Smooth muscle cell of bladder (primary cell): ENCODE measurements around the gene PTPN23. TPM values are rescaled to one million over a fixed set of nuclear protein-coding genes. Genes with fewer than 3 reads are reported as not detected.

ENCODE experiments used
- total RNA-seq: library from RNA; depleted of rRNA; stranded (reverse); fragments of >200 nt; gene quantifications from 2 replicates; pipeline ENCODE4 v1.2.3, GENCODE V29; 2014

Gene PTPN23
- total RNA-seq: 9.5 and 14.7 TPM in 2 replicates

GRCh38 chr3:47380601-47381316 lies at the start of gene PTPN23:
PTPN23 (plus strand) TSS chr3:47381021; CDS start chr3:47381097, 76 bp downstream.

Other genes with a start within 250 kb of the PTPN23 start
- gene SETD2, start 216.9 kb upstream of the PTPN23 start, total RNA-seq: 22.0 and 25.6 TPM in 2 replicates
- gene KIF9, start 98.2 kb upstream of the PTPN23 start, total RNA-seq: 3.1 and 3.7 TPM in 2 replicates
- gene KLHL18, start 98.1 kb upstream of the PTPN23 start, total RNA-seq: 14.2 and 15.1 TPM in 2 replicates
- gene SCAP, start 94.9 kb downstream of the PTPN23 start, total RNA-seq: 66.1 and 69.7 TPM in 2 replicates
- 27.4 and 31.4 TPM in 2 replicates for gene ELP6, start 132.7 kb downstream of the PTPN23 start, total RNA-seq
- gene CSPG5, start 197.8 kb downstream of the PTPN23 start, total RNA-seq: 0.18 and 0.28 TPM in 2 replicates